ENCODE data around the gene LEF1. TPM values are rescaled to one million over a fixed set of nuclear protein-coding genes. Genes with fewer than 3 reads are reported as not detected.
A peak's percentile ranks its signal among the peaks of the same experiment; 100 is the strongest.

The LEF1 gene
- total RNA-seq, 1 experiment from 2014 or later, result 52.9 TPM

- DNase-seq (ENCODE audit: low read depth), result no peak
These were observed 55.5 kb downstream of the LEF1 start for GRCh38 chr4:108113229-108113628.

- DNase-seq (ENCODE audit: low read depth), result no peak
These were observed 57.0 kb downstream of the LEF1 start for GRCh38 chr4:108111781-108112180.

GRCh38 chr4:108110450-108110849 is 58.3 kb downstream of the LEF1 start:
- DNase-seq (ENCODE audit: low read depth), result no peak

GRCh38 chr4:108109997-108110416 is 58.7 kb downstream of the LEF1 start:
- no peak for DNase-seq (ENCODE audit: low read depth)

- DNase-seq (ENCODE audit: low read depth), result no peak
These were observed 59.6 kb downstream of the LEF1 start for GRCh38 chr4:108109111-108109510.

- no peak for DNase-seq (ENCODE audit: low read depth)
These were observed 60.9 kb downstream of the LEF1 start for GRCh38 chr4:108107729-108108382.

GRCh38 chr4:108107101-108107500 is 61.6 kb downstream of the LEF1 start:
- no peak for DNase-seq (ENCODE audit: low read depth)

- no peak for DNase-seq (ENCODE audit: low read depth)
These were observed 62.5 kb downstream of the LEF1 start for GRCh38 chr4:108106186-108106585.

GRCh38 chr4:108103099-108103862 is 65.5 kb downstream of the LEF1 start:
- DNase-seq (ENCODE audit: low read depth), result no peak

- no peak for DNase-seq (ENCODE audit: low read depth)
These were observed 67.9 kb downstream of the LEF1 start for GRCh38 chr4:108100827-108101226.

GRCh38 chr4:108099838-108100237 is 68.9 kb downstream of the LEF1 start:
- DNase-seq (ENCODE audit: low read depth), result no peak

GRCh38 chr4:108097990-108098553 is 70.7 kb downstream of the LEF1 start:
- DNase-seq (ENCODE audit: low read depth), result no peak

GRCh38 chr4:108094923-108095482 is 73.7 kb downstream of the LEF1 start:
- no peak for DNase-seq (ENCODE audit: low read depth)

- DNase-seq (ENCODE audit: low read depth), result no peak
These were observed 74.6 kb downstream of the LEF1 start for GRCh38 chr4:108094131-108094530.

- DNase-seq (ENCODE audit: low read depth), result no peak
These were observed 76.4 kb downstream of the LEF1 start for GRCh38 chr4:108092288-108092687.

GRCh38 chr4:108087293-108087967 is 81.3 kb downstream of the LEF1 start:
- DNase-seq (ENCODE audit: low read depth), result no peak

- DNase-seq (ENCODE audit: low read depth), result no peak
These were observed 87.5 kb downstream of the LEF1 start for GRCh38 chr4:108081256-108081655.

- DNase-seq (ENCODE audit: low read depth), result no peak
These were observed 88.0 kb downstream of the LEF1 start for GRCh38 chr4:108080747-108081146.

GRCh38 chr4:108078024-108078733 is 90.6 kb downstream of the LEF1 start:
- DNase-seq (ENCODE audit: low read depth), result no peak

- no peak for DNase-seq (ENCODE audit: low read depth)
These were observed 96.4 kb downstream of the LEF1 start for GRCh38 chr4:108072300-108072699.

- no peak for DNase-seq (ENCODE audit: low read depth)
These were observed 98.0 kb downstream of the LEF1 start for GRCh38 chr4:108070775-108071174.

- DNase-seq (ENCODE audit: low read depth), result peak; percentile 40
These were observed 100.3 kb downstream of the LEF1 start for GRCh38 chr4:108068442-108068841.

All from RPMI7951 (cell line).